Tibial nerve (tissue), 4 donors: ENCODE measurements around the gene DNAJC6. TPM values are rescaled to one million over a fixed set of nuclear protein-coding genes. Genes with fewer than 3 reads are reported as not detected.

Experiments
- DNase-seq, 2 donors: peaks; one replicate each; pipeline ENCODE4 v3.0.0-alpha.2; 2019; ENCODE audit warnings: low spot score in 2 of 2
- H3K27ac ChIP-seq, 4 donors: fragments of 200-600 bp; sonication (generic) in 3 of 4; one replicate each; pipeline ENCODE4 v1.5.1; 2017 to 2019; ENCODE audit warnings: mild to moderate bottlenecking in 1 of 4
- H3K27me3 ChIP-seq, 2 donors: fragments of 200-600 bp; sonication (generic) in 1 of 2; one replicate each; pipeline versions ENCODE4 v1.5.1 to v1.6.0; 2017 to 2019
- H3K36me3 ChIP-seq, 3 donors: fragments of 200-600 bp; sonication (generic); one replicate each; pipeline ENCODE4 v1.5.1; 2018 to 2019
- H3K4me1 ChIP-seq, 4 donors: fragments of 200-600 bp; sonication (generic) in 3 of 4; one replicate each; pipeline ENCODE4 v1.5.1; 2017 to 2019
- H3K4me3 ChIP-seq, 4 donors: fragments of 200-600 bp; sonication (generic) in 3 of 4; one replicate each; pipeline ENCODE4 v1.5.1; 2017 to 2019; ENCODE audit warnings: mild to moderate bottlenecking in 1 of 4, moderate library complexity in 1 of 4
- H3K9me3 ChIP-seq, 4 donors: fragments of 200-600 bp; sonication (generic) in 3 of 4; one replicate each; pipeline ENCODE4 v1.5.1; 2017 to 2019
- EP300 ChIP-seq, 2 donors: sonication (generic); formaldehyde crosslinking; IDR thresholded peaks; one replicate each; pipeline ENCODE4 v1.6.1; 2017; ENCODE audit warnings: antibody characterized with exemption in 2 of 2, mild to moderate bottlenecking in 1 of 2
- POLR2A ChIP-seq, 2 donors: fragments of 450-650 bp; IDR thresholded peaks; one replicate each; pipeline ENCODE4 v1.6.1; 2017; ENCODE audit warnings: antibody characterized with exemption in 2 of 2, mild to moderate bottlenecking in 2 of 2, moderate library complexity in 2 of 2
- WGBS, 2 donors: methylation state at CpG; one replicate each; pipeline ENCODE4 v1.1.5; 2018; 5-methylcytosine and 5-hydroxymethylcytosine counted together
- total RNA-seq, 4 donors: library from RNA; depleted of rRNA; stranded (reverse); fragments of >200 nt; gene quantifications; one replicate each; pipeline ENCODE4 v1.1.0, GENCODE V29; 2016
- TF ChIP-seq, protein P1 (sequence below), 5 experiments: fragments of 200-600 bp in 3 of 5; fragments of 450-650 bp in 2 of 5; sonication (generic) in 3 of 5; IDR thresholded peaks; one replicate each; pipeline ENCODE4 v1.5.1; 2016 to 2019; ENCODE audit warnings: antibody characterized with exemption in 5 of 5, mild to moderate bottlenecking in 3 of 5, moderate library complexity in 2 of 5

DNAJC6 gene
- total RNA-seq, 4 donors from 2014 or later, result 11.4 to 19.2 (median 16.9) TPM

DNA sequence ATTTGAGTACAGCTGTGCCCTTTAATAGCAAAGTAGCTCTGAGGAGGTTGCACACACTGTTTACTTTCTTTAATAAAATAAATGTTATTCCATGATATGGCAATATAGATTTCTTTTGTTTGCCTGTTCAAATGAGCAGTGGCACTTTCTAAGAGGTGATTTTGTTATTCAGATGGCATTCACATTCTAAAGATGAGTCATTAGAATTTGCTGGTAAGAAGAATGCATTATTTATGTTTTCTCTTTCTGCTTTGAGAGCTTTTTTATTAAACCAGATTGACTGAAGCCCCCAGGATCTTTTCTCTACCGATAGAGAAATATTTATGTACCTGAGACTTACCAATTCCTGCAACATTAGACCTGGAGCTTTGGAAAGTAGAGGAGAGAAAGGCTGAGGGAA lies 100.0 kb downstream of the DNAJC6 start:
- Histone ChIP-seq H3K9me3 (no peaks in the 10 kb centered on the region), H3K4me3 (no peak overlapping the region), H3K4me1 (no peaks in the 10 kb centered on the region), H3K36me3 (peaks cover 0 to 36% (median 0%) of the 10 kb centered on the region in 3 donors), H3K27ac (no peak overlapping the region), H3K27me3 (no peaks in the 10 kb centered on the region)
- no peak for TF ChIP-seq POLR2A (IDR thresholded peaks at IDR 0.05)
- no peak for TF ChIP-seq EP300 (IDR thresholded peaks at IDR 0.05)
- TF ChIP-seq, protein P1, sequence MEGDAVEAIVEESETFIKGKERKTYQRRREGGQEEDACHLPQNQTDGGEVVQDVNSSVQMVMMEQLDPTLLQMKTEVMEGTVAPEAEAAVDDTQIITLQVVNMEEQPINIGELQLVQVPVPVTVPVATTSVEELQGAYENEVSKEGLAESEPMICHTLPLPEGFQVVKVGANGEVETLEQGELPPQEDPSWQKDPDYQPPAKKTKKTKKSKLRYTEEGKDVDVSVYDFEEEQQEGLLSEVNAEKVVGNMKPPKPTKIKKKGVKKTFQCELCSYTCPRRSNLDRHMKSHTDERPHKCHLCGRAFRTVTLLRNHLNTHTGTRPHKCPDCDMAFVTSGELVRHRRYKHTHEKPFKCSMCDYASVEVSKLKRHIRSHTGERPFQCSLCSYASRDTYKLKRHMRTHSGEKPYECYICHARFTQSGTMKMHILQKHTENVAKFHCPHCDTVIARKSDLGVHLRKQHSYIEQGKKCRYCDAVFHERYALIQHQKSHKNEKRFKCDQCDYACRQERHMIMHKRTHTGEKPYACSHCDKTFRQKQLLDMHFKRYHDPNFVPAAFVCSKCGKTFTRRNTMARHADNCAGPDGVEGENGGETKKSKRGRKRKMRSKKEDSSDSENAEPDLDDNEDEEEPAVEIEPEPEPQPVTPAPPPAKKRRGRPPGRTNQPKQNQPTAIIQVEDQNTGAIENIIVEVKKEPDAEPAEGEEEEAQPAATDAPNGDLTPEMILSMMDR (IDR thresholded peaks at IDR 0.05), result no peak
- 56 to 78% methylated on average over 1 of the region's 1 CpG for WGBS, 2 donors
- DNase-seq, result no peak

DNA sequence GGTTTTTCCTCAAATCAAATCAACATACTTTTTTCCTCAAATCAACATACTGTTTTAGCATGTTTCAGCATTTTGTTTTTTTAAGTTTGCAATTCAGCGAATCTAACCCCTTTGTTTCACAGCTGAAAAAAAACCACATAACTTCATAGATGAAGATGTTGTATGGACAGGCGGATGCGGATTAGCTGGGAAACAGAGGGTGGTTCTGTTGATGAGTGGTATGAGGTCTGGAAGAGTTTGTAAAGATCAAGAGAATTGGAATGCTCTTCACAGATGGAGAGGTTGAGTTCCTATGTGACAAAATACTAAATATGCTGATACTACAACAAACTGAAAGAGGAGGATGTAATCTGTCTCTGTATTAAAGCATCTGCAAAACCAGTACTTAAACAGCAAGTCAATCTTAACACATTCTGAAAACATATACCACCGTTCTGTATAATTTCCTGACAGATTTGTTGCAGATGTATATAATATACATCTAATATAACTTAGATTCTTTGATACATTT lies 100.5 kb downstream of the DNAJC6 start:
- Histone ChIP-seq H3K36me3 (peaks cover 0 to 36% (median 0%) of the 10 kb centered on the region in 3 donors), H3K27me3 (no peaks in the 10 kb centered on the region), H3K27ac (no peak overlapping the region), H3K4me3 (no peak overlapping the region), H3K4me1 (no peaks in the 10 kb centered on the region), H3K9me3 (no peaks in the 10 kb centered on the region)
- 89 to 93% methylated on average over 4 of the region's 4 CpGs for WGBS, 2 donors
- DNase-seq, result no peak
- no peak for TF ChIP-seq POLR2A (IDR thresholded peaks at IDR 0.05)
- TF ChIP-seq EP300 (IDR thresholded peaks at IDR 0.05), result no peak
- TF ChIP-seq, protein P1 (IDR thresholded peaks at IDR 0.05), result no peak

DNA sequence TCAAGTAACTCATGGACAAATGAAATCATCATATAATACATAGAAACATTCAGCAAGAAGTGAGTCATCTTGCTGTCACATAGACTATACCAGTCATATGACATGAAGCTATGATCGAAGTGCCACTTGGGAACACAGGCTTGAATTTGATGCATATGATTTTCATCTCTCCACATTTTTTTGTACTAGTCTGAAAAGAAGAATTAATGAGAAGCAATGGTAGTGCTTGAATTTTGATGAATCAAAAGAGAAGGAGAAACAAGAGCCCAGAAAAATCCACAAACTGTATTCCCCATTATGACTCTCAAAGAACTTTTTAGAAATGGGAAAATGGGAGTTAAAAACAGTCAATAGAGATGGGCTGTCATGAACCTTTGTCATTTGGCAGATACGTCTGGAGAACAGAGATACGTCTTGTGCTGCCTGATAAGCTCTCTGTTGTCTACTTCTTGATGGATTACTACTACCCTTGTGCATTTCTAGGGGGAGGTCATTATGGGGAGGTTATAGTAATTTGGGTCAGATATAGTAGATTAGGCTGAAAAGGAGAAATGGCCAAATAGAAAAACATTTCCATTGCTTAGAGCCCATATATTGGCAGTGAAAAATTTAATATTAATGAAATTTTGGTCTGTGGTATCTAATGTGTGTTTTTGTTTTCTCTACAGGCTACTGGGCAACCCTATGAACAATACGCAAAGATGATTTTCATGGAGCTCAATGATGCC lies 103.1 kb downstream of the DNAJC6 start:
- 70 to 73% methylated on average over 4 of the region's 4 CpGs for WGBS, 2 donors
- TF ChIP-seq, protein P1 (IDR thresholded peaks at IDR 0.05), result no peak
- TF ChIP-seq EP300 (IDR thresholded peaks at IDR 0.05) (no peak), POLR2A (IDR thresholded peaks at IDR 0.05) (no peak)
- Histone ChIP-seq H3K27ac (no peak overlapping the region), H3K4me3 (no peak overlapping the region), H3K9me3 (no peaks in the 10 kb centered on the region), H3K36me3 (peaks cover 0 to 31% (median 0%) of the 10 kb centered on the region in 3 donors), H3K4me1 (no peaks in the 10 kb centered on the region), H3K27me3 (no peaks in the 10 kb centered on the region)
- no peak for DNase-seq

DNA sequence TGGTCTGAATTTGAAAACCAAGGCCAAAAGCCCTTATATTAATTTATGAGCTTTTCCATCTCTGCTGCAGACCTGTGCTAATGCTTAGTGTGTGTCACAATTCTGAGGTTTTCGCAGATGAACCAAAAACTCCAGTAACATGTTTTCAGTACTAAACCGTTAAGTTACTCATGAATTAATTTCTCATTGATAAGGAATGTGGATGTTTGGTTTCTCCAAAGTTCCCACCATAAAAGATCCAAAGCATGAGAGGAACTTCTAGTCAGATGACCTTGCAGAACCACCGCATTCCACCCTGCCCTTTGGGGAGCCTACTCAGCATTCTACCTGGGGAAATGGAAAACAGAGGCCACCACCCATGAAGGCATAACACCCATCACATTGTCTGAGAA lies 103.6 kb downstream of the DNAJC6 start:
- H3K27me3 ChIP-seq, result no peaks in the 10 kb centered on the region
- no peak for DNase-seq
- no peak overlapping the region for H3K4me3 ChIP-seq
- H3K4me1 ChIP-seq, result no peaks in the 10 kb centered on the region
- no peaks in the 10 kb centered on the region for H3K9me3 ChIP-seq
- no peak overlapping the region for H3K27ac ChIP-seq
- H3K36me3 ChIP-seq, result peaks cover 0 to 31% (median 0%) of the 10 kb centered on the region in 3 donors
- WGBS, 2 donors, result 87 to 92% methylated on average over 3 of the region's 3 CpGs
- TF ChIP-seq EP300 (IDR thresholded peaks at IDR 0.05) (no peak), POLR2A (IDR thresholded peaks at IDR 0.05) (no peak)
- TF ChIP-seq, protein P1 (IDR thresholded peaks at IDR 0.05), result no peak

- TF ChIP-seq POLR2A (IDR thresholded peaks at IDR 0.05), result no peak
- TF ChIP-seq, protein P1 (IDR thresholded peaks at IDR 0.05), result no peak
- no peak for TF ChIP-seq EP300 (IDR thresholded peaks at IDR 0.05)
- H3K36me3 ChIP-seq, result peaks cover 0 to 16% (median 0%) of the 10 kb centered on the region in 3 donors
- H3K27me3 ChIP-seq, result no peaks in the 10 kb centered on the region
- H3K9me3 ChIP-seq, result no peaks in the 10 kb centered on the region
- WGBS, 2 donors, result 88 to 91% methylated on average over 4 of the region's 4 CpGs
- no peak overlapping the region for H3K4me3 ChIP-seq
- peaks cover 0 to 6% (median 0%) of the 10 kb centered on the region in 4 donors for H3K4me1 ChIP-seq
- no peak for DNase-seq
- H3K27ac ChIP-seq, result no peak overlapping the region
These were observed 105.2 kb downstream of the DNAJC6 start for GRCh38 chr1:65414538-65414937.
